ENCODE data around the gene MRPL10. TPM values are rescaled to one million over a fixed set of nuclear protein-coding genes. Genes with fewer than 3 reads are reported as not detected.

The MRPL10 gene
- total RNA-seq, 1 experiment from 2014 or later: 112 TPM

GRCh38 chr17:47797797-47798196, 33.5 kb downstream of the MRPL10 start:
- ChIA-PET CTCF (interaction anchor here (0.6 kb wide), 1 partner anchor 37 kb away, joined by 3 read pairs; no protein-coding TSS in a partner anchor), RAD21 (ENCODE audit: low non-redundant PET in 1 of 2, low total read pairs in 2 of 2, uncharacterized antibody in 2 of 2, unreplicated experiment in 2 of 2) (no interaction called here), POLR2A (no interaction called here)
- no peak overlapping the region for H3K27ac ChIP-seq (ENCODE audit: low read depth, low read length)
- no peaks in the 10 kb centered on the region for H3K79me2 ChIP-seq (ENCODE audit: insufficient read depth, low read length)
- no peaks in the 10 kb centered on the region for H3K9me2 ChIP-seq (ENCODE audit: insufficient read depth)
- DNase-seq (ENCODE audit: low read depth, low spot score): no peak
- H3K4me2 ChIP-seq (ENCODE audit: low read length): no peak overlapping the region
- H3K9me3 ChIP-seq (ENCODE audit: control insufficient read depth in 1 of 2, insufficient read depth in 1 of 2, low read depth in 1 of 2, low read length in 2 of 2): no peaks in the 10 kb centered on the region
- no TSS peak for BruUV-seq (replicated peaks)
- H3K36me3 ChIP-seq (ENCODE audit: control insufficient read depth in 1 of 2, insufficient read depth in 2 of 2, low read length in 2 of 2): no peaks in the 10 kb centered on the region
- TF ChIP-seq, protein P1, sequence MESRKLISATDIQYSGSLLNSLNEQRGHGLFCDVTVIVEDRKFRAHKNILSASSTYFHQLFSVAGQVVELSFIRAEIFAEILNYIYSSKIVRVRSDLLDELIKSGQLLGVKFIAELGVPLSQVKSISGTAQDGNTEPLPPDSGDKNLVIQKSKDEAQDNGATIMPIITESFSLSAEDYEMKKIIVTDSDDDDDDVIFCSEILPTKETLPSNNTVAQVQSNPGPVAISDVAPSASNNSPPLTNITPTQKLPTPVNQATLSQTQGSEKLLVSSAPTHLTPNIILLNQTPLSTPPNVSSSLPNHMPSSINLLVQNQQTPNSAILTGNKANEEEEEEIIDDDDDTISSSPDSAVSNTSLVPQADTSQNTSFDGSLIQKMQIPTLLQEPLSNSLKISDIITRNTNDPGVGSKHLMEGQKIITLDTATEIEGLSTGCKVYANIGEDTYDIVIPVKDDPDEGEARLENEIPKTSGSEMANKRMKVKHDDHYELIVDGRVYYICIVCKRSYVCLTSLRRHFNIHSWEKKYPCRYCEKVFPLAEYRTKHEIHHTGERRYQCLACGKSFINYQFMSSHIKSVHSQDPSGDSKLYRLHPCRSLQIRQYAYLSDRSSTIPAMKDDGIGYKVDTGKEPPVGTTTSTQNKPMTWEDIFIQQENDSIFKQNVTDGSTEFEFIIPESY (IDR thresholded peaks at IDR 0.05; ENCODE audit: extremely low read depth, insufficient replicate concordance, low read length): no peak
- TF ChIP-seq, protein P2, sequence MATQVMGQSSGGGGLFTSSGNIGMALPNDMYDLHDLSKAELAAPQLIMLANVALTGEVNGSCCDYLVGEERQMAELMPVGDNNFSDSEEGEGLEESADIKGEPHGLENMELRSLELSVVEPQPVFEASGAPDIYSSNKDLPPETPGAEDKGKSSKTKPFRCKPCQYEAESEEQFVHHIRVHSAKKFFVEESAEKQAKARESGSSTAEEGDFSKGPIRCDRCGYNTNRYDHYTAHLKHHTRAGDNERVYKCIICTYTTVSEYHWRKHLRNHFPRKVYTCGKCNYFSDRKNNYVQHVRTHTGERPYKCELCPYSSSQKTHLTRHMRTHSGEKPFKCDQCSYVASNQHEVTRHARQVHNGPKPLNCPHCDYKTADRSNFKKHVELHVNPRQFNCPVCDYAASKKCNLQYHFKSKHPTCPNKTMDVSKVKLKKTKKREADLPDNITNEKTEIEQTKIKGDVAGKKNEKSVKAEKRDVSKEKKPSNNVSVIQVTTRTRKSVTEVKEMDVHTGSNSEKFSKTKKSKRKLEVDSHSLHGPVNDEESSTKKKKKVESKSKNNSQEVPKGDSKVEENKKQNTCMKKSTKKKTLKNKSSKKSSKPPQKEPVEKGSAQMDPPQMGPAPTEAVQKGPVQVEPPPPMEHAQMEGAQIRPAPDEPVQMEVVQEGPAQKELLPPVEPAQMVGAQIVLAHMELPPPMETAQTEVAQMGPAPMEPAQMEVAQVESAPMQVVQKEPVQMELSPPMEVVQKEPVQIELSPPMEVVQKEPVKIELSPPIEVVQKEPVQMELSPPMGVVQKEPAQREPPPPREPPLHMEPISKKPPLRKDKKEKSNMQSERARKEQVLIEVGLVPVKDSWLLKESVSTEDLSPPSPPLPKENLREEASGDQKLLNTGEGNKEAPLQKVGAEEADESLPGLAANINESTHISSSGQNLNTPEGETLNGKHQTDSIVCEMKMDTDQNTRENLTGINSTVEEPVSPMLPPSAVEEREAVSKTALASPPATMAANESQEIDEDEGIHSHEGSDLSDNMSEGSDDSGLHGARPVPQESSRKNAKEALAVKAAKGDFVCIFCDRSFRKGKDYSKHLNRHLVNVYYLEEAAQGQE (IDR thresholded peaks at IDR 0.05; ENCODE audit: low read depth): peak; percentile 76
- no peaks in the 10 kb centered on the region for H4K20me1 ChIP-seq (ENCODE audit: insufficient read depth)
- no peak overlapping the region for H3K9ac ChIP-seq (ENCODE audit: low read length)
- no peak overlapping the region for H2AFZ ChIP-seq (ENCODE audit: low read depth, low read length, poor library complexity, severe bottlenecking)
- no peak for ATAC-seq
- H3K27me3 ChIP-seq (ENCODE audit: insufficient read depth, low read length): peaks cover 27% of the 10 kb centered on the region
- intact Hi-C loops (cut with micrococcal nuclease): no loop called here
- no peak overlapping the region for H3K4me3 ChIP-seq (replicated peaks in 1 of 2; ENCODE audit: low read depth in 1 of 2, low read length in 2 of 2)
- no peaks in the 10 kb centered on the region for H3K4me1 ChIP-seq (ENCODE audit: control insufficient read depth in 1 of 2, insufficient read depth in 2 of 2, low read length in 2 of 2)

All from HCT116 (cell line).